ENCODE results near the gene SEPHS2.
"Not testable (repeated sequence)": the region's sequence is repeated elsewhere in the genome, so short reads cannot be mapped to it uniquely, and the experiment has no call there.

The SEPHS2 gene

DNA sequence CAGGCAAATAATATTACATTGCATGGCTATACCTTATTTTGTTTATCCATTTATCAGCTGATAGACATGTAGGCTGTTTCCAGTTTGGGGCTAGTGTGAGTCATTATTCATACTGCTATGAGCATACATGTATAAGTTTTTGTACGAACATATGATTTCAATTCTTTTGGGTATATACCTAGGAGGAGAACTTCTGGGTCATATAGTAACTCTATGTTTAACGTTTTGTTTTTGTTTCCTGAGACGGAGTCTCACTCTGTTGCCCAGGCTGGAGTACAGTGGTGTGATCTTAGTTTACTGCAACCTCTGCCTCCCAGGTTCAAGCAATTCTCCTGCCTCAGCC lies 24.5 kb upstream of the SEPHS2 start:
- DNase-seq (ENCODE audit: low read depth), result no peak

- no peak for DNase-seq (ENCODE audit: low read depth)
Observed at GRCh38 chr16:30464078-30464477, 18.4 kb upstream of the SEPHS2 start.

- DNase-seq (ENCODE audit: low read depth), result not testable (repeated sequence)
Observed at GRCh38 chr16:30461426-30461825, 15.8 kb upstream of the SEPHS2 start.

DNA sequence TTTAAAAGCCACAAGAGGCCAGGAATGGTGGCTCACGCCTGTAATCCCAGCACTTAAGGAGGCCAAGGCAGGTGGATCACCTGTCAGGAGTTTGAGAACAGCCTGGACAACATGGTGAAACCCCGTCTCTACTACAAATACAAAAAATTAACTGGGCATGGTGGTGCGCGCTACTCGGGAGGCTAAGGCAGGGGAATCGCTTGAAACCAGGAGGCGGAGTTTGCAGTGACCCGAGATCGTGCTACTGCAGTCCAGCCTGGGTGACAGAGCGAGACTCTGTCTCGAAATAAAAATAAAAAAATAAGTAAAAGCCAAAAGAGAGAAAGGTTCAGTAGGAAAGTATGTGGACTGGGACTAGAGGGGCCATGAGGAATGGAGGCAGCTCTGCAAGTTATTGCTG lies 13.8 kb upstream of the SEPHS2 start:
- DNase-seq (ENCODE audit: low read depth), result no peak

DNA sequence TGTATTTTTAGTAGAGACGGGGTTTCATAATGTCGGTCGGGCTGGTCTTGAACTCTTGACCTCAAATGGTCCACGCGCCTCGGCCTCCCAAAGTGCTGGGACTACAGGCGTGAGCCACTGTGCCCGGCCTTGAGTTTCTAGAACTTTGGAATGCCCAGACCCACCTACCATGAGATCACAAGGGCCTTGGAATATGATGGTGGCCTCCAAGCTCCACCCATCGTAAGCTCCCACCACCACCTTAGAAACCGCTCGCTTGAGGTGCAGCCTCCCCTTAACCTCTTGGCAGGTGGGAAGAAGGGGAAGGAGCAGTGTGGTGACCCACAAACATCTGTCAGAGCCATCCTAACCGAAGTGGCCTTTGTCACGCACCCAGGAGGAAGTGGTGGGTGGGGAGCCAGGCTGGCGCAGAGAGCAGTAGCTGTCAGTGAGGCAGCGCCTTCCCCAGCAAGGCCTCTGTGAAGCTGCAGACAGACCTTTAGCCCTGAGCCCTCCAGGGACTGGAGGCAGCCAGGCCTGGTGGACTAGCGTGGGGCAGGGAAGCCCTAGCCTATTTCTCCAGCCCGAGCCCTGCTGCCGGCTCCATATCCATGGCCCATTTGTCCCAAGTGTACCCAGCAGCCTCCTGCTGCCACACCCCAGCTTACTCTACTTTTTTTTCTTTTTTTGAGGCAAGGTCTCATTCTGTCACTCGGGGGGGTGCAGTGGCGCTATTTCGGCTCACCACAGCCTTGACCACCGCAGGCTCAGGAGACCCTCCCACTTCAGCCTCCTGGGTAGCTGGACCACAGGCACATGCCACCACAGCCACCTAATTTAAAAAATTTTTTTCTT lies 13.1 kb upstream of the SEPHS2 start:
- no peak for DNase-seq (ENCODE audit: low read depth)

GRCh38 chr16:30457743-30458560 lies 12.3 kb upstream of the SEPHS2 start:
- no peak for DNase-seq (ENCODE audit: low read depth)

- no peak for DNase-seq (ENCODE audit: low read depth)
Observed at GRCh38 chr16:30457256-30457655, 11.6 kb upstream of the SEPHS2 start.

GRCh38 chr16:30456302-30456701 lies 10.6 kb upstream of the SEPHS2 start:
- DNase-seq (ENCODE audit: low read depth), result no peak

- not testable (repeated sequence) for DNase-seq (ENCODE audit: low read depth)
Observed at GRCh38 chr16:30452709-30453580, 7.3 kb upstream of the SEPHS2 start.

DNA sequence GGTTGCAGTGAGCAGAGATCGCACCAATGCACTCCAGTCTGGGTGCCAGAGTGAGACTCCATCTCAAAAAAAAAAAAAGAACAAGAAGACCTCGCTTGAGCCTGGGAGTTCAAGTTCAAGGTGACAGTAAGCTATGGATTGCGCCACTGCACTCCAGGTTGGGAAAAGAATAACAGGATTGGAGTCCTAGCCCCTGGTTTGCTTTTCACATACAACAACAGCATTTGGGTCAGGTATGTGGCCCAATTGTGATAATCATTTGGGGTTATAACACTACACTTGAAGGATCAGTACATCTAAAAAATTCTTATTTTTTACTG lies 3.4 kb upstream of the SEPHS2 start:
- DNase-seq (ENCODE audit: low read depth), result no peak

DNA sequence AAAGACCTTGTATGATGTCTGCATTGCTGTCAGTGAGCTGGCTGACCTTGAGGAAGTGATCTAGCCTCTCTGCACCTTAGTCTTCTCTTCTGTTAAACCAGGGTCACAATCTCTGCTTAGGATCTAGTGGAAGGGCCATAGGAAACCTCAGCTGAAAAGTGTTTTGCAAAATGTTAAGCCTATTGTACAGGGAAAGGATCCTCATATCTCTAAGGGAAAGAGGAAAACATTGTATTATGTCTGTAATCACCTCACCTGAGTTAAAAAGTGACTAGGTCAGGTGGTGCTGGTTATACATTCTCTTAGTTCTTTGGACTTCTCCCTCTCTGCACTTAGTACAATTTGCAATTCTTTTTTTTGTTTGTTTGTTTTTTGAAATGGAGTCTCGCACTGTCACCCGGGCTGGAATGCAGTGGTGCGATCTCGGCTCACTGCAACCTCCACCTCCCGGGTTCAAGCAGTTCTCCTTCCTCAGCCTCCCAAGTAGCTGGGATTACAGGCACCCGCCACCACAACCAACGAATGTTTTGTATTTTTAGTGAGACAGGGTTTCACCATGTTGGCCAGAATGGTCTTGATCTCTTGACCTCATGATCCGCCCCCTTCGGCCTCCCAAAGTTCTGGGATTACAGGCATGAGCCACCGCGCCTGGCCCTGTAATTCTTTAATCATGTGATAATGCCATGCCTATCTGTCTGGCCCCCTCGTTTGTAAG lies 2.0 kb upstream of the SEPHS2 start:
- no peak for DNase-seq (ENCODE audit: low read depth)

GRCh38 chr16:30446203-30446595 lies 525 bp upstream of the SEPHS2 start:
- no peak for DNase-seq (ENCODE audit: low read depth)

- DNase-seq (ENCODE audit: low read depth), result no peak
Observed at GRCh38 chr16:30445149-30445407, 596 bp downstream of the SEPHS2 start.

DNA sequence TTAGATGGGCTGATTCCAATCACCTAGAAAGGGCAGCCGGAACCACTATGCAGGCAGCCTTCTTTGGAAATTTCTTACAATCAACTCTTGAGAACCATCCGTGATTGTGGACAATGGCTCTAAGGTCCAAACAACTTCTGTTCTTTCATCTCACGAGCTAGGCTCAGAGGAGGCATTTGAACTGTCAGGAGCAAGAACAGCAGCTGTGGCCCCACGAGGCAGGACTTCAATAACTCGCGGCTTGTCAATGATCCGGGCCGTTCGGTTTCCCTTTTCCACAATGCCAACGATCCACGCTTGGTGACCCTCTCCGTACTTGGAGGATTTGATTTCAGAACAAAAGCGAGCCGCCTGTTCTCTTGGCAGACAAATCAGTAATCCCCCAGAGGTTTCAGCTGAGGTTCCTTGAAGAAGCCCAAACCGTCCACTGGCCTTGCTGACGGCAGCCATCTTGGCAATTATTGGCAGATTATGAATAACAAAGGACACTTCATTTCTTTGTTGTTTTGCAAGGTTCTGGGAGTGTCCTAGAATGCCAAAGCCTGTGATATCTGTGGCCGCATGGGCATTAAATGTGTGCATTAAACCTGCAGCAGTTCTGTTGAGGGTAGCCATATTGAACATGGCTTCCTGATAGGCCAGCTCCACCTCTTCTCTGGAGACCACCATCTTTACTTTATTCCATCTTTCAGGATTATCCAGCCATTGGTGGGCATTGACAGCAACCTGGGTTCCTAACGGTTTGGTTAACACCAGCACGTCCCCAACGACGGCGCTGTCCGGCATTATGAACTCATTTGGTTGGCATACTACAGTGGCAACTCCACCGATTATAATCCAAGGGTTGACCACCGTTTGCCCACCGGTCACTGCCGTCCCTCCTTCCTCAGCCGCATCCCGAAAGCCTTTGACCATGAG lies 1.2 kb downstream of the SEPHS2 start:
- DNase-seq (ENCODE audit: low read depth), result no peak

DNA sequence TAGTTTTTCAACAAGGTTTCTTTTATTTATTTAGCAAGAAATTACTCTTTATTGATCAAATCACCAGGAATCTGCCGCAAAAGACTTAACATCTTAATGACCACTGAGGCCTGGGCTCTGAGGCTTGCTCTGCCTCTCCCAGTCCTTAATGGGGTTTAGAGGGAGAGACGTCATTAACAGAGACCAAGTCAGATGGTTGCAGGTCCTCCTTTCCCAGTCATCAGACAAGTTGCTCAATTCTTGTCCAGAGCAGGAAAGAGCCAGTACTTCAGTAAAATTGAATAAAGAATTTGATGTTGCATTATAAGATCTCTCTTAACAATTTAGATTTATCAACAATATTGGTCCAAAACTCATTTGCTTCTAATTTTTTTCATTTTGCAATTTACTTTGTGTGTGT lies 2.0 kb downstream of the SEPHS2 start:
- DNase-seq (ENCODE audit: low read depth), result no peak

- DNase-seq (ENCODE audit: low read depth), result no peak
Observed at GRCh38 chr16:30439720-30440348, 5.8 kb downstream of the SEPHS2 start.

DNA sequence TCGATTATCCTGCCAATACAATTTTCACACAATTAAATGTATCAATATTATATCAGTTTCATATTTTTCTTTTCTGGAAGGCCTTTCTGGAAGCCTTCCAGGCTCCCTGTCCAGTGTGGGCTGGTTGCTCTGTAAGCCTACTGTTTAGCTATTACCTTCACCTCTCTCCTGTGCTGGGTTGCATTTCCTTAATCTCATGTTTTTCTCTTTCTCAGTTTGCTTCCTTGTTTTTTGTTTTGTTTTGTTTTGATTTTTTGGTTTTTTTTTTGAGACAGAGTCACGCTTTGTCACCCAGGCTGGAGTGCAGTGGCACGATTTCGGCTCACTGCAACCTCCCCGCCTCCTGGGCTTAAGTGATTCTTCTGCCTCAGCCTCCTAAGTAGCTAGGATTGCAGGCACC lies 6.8 kb downstream of the SEPHS2 start:
- no peak for DNase-seq (ENCODE audit: low read depth)

- no peak for DNase-seq (ENCODE audit: low read depth)
Observed at GRCh38 chr16:30437511-30438046, 8.1 kb downstream of the SEPHS2 start.

DNA sequence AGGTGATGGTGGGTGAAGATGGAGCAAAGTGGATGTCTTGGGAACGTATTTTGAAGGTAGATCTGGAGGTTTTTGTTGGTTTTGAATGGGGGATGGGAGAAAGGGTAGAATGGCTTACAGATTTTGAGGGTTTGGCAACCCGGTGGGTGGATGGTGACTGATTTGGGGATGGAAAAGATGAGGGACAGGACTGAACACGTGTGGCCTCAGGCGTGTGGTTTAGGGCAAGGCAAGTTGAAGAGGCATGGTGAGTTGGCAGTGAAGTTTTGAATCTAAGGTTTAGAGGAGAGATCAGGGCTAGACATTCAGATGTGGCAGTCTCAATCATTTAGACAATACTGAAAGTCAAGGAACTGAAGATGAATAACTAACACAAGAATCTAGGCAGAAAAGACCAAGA lies 10.8 kb downstream of the SEPHS2 start:
- no peak for DNase-seq (ENCODE audit: low read depth)

DNA sequence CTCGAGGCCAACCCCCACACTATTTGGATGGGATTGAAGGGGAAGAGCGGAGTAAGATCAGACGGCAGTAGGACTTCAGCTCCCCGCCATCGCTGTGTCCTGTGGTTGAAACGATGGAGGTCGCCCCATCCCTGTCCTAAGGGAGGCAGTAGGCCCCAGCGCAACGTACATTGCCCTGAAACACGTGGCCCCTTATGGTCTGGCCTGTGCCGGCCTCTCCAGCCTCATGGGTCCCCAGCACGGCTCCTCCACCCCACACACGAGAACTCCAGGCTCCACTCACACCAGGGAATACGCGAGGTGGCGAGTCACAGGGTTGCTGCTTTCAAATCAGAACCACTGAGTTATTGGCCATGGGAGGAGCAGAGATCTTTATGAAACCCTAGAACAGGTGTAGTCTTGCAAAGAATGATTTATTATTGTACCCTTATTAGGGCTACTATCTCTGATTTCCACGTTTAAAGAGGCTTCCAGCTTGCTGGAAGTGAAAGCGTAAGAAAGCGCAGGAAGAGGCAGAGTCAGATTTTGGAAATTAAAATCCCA lies 15.2 kb downstream of the SEPHS2 start:
- DNase-seq (ENCODE audit: low read depth), result no peak

Measured in HS-27A (cell line).